Activated effector memory CD4-positive, alpha-beta T cell treated with anti-CD3 and anti-CD28 coated beads, Interleukin-2, amount 50 U/mL, for 16 hours (primary cell): ENCODE results near the gene AUNIP.

ENCODE experiments used
- DNase-seq: peaks from one replicate; pipeline ENCODE4 v3.0.0-alpha.2; 2020

AUNIP gene

GRCh38 chr1:25825605-25826004, 33.7 kb downstream of the AUNIP start:
- no peak for DNase-seq

GRCh38 chr1:25821630-25822091, 37.6 kb downstream of the AUNIP start:
- DNase-seq: no peak

DNA sequence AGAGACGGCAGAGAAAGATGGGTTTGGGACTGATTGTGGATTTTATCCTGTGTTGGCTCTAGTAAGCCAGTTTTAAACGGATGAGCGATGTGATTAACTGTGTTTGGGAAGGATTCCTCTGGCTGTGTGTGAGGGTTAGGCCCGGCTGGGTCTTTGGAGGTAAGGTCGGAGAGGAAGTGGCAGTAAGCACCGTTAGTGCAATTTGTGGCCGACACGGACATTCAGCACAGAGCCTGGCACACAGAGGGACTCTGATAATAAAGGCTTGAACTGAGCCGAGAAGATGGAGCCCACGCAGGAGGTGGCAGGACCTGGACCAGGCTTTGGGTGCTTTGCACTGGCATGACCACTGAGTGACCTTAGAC, 38.2 kb downstream of the AUNIP start:
- no peak for DNase-seq

DNA sequence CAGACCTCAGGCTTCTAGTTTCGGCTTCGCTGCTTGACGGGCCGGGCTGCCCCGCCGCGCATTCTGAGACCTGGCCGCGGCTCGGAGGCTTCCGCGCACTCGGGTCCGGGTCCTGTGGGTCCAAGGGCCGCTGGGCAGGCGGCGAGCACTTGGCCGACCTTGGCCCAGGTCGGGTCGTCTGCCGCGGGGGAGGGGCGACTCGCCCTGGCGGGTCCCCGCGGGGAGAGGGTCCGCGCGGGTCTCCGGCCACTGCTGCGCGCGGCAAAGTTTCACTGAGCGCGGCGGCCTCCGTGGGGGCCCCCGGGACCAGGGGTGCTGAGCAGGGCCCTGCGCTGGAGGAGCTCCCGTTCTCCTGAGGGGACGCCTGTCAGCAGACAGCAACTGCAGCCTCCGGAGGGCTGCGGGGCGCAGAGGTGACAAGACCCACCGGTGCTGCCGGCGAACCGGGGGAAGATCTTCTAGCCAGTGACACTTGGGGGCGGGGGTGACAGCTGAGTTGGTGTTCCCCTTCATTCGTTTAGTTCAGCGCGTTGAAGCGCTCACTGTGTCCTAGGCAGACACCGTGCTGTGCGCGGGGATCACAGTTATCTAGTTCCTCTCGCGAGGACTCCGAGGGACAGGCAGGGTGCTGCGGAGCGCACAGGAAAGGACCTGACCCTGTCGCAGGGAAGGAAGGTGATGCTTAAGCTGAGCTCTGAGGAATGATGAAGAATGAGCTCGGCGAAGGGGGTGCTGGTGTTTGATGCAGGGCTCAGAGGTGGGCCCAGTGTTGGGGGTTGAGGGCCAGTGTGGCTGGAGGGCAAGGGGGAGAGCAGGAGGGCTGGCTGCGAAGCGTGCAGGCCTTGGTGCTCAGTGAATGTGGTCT, 38.8 kb downstream of the AUNIP start:
- DNase-seq: peak; percentile 88

DNA sequence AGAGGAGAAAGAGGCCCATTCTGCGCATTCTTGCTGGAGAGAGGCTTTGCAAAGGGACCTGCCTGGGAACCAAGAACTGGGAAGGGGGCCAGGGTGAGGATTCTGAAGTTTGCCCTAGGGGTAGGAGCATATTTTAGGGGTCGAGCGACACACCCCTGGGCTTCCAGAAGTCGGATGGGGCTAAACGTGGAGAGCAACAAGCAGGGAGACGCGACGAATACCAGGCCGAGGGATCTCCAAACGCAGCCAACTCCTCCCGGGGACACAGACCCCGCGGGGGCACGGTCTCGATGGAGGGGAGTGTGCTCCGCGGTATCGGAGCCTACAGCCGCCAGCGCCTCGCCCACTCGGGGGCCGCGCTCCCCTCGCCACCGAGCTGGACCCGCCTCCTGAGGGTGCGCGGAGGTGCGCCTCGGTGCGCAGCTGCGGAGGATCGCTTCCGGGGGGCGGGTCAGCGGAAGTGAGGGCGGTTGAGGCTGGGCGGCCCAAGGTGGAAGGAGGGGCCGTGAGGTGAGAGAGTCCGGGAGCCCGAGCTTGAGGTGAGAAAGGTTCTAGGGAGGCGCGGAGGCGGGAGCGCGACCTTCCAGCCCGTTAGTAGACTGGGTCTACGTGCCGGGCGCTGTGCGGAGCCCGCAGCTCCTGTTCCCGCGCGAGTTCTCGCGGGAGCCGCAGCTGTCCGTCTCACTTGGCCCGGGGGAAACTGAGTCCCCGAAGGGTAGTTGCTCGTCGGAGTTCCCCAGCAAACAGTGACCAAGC, 39.6 kb downstream of the AUNIP start, which contains the start of gene MTFR1L:
TSS of gene MTFR1L (plus strand) at position 464 of the 756 bp plus-strand sequence. CDS start 3,151 bp downstream, outside the sequence.
- peak; percentile 98 for DNase-seq

DNA sequence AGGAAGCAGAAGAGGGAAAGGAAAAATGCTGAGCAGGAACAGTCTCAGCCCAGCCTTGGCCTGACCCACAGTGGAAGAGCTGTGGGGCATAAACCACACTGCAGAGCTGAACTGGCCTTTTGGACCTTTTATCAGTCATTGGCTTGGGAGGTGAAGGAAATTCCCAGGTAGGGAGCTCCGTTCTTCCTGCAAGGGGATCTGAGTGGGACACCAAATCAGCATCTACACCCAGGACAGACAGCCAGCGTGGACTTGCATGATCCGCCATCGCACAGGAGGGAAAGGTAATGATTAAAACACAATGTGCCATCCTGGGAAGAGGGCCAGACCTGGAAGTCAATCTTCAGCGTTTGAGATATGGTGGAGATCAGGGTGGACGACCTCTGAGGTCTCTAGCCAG, 40.7 kb downstream of the AUNIP start:
- DNase-seq: no peak

GRCh38 chr1:25817840-25818501, 41.3 kb downstream of the AUNIP start:
- no peak for DNase-seq

DNA sequence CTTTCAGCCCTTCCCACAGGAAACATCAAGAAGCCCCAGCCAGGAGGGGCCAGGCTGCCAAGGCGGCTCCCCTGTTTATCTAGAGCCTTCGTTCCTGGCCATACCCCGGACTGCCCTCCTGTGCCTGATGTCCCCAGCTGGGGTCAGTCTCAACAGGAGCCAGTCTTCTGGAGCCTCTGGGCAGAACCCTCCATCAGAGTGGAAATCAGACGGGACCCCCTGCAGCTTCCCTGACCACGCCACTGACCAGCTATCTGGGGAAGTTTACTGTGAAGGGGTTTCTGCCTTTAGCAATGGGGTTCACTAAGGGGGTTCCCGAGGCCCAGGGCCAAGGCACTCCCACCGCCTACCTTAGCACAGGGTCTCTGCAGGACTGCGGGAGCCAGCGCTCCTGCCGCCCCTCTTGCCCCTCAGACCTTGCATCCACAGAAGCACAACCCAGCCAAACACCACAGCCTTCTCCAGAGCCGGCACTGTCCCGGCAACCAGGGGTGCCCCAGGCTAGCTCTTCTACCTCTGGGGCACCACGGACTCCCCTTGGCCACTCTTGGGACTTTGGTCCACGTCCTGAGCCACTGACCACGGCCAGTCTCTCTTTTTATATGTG, 43.0 kb downstream of the AUNIP start:
- DNase-seq: no peak

DNA sequence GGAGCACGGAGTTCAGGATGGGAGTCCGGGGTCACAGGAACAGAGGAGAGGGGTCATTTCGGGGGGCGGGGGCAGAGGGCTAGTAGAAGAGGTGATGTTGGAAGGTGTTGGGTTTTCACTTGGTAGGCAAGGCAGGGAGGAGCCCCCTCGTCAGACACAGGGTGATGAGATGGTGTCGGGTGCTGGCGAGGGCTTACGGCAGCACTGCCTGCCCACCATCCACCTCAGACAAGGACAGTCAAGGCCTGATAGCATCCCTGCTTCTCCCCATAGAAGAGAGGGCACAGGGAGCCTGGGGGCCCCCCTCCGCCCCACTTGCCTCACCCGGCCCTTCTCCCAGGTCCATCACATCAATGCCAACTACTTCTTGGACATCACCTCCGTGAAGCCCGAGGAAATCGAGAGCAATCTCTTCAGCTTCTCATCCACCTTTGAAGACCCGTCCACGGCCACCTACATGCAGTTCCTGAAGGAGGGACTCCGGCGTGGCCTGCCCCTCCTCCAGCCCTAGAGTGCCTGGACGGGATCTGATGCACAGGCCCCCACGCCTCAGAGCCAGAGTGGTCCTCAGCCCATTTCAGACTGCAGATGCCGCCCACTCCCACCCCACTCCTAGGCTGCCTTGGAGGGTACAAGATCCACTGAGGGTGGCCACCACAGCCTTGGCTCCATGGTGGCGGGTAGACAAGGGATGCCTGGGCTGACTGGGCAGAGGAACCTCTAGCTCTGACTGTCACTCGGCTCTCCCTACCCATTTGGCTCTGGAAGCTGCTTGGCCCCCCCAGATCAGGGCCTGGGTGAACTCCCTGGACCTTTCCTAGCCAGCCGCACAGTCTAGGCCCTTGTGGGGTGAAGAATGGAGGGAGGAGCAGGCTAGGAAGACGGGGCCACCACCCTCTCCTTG, 43.8 kb downstream of the AUNIP start:
- peak; percentile 49 for DNase-seq

- peak; percentile 55 for DNase-seq
Observed at GRCh38 chr1:25814549-25815087, 44.6 kb downstream of the AUNIP start.

DNA sequence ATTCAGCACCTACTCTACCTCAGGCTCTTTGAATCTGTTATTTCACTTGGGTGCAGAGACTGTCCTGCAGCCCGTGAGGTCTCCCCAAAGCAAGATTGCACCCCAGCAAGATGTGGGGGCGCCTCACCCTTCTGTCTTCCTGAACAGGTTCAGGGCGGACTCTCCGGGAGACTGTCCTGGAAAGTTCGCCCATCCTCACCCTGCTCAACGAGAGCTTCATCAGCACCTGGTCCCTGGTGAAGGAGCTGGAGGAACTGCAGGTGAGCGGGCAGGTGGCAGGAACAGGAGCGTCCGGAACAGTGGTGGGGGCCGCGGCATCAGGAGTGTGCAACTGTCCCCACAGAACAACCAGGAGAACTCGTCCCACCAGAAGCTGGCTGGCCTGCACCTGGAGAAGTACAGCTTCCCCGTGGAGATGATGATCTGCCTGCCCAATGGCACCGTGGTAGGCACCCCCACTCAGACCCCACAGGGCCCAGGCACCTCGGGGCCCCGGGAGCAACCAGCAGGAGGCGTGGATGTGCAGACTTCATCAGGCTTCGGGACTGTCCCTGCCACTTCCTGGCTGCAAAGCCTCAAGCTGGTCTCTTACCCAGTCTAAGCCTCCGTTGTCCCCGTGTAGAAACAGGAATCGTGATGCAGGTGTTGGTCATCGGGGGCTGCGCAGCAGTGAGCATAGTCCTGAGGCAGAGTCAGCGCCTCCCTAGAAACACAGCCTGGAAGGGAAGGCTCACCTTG, 45.4 kb downstream of the AUNIP start:
- no peak for DNase-seq

DNA sequence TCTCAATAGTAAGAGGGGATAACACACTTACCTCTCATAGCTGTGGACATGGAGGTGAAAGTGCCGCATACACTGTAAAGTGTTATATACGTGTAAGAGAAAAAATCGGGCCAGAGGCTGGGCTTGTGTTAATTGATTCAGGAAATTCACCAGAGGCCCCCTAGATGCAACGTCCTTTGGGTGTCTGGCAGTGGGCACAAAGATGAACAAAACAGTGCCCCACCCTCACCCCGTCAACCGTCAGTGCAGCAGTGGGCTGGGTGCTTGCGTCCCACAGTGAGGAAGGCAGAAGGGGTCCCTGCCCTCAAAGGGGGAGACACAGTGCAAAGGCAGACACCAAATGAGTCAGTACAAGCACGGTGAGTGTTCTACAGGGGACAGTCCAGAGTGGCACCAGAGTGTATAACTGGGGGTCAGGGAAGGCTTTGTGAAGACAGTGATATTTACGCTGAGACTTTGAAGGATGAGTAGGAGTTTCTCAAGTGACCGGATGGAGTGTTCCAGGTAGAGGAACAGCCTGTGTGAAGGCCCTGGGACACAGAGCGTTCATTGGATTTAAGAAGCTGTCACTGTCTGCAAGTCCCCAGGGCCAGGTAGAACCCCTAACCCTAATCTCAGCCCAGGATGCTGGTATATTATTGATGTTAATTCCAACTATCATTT, 46.1 kb downstream of the AUNIP start:
- peak; percentile 49 for DNase-seq

DNA sequence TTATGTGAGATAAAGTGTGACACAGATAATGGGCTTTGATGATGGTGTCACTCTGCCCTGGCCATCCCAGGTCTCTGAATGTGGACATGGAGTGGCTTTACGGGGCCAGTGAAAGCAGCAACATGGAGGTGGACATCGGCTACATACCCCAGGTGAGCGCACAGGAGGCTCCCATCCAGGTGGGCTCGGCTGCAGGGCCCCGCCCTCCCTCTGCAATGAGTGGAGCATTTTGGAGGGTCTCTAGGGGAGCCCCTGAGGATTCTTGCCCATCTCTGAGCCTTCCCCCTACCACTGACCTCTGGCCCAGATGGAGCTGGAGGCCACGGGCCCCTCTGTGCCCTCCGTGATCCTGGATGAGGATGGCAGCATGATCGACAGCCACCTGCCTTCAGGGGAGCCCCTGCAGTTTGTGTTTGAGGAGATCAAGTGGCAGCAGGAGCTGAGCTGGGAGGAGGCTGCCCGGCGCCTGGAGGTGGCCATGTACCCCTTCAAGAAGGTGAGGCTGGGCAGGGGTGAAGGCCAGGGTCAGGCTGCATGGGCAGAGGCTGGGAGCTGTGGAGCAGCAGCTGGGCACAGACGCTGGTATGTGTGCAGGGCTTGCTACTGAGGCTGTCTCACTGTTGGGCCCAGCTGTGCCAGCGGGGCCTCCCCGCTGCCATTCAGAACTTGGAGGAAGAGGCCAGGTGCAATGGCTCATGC, 47.7 kb downstream of the AUNIP start:
- DNase-seq: peak; percentile 59

DNA sequence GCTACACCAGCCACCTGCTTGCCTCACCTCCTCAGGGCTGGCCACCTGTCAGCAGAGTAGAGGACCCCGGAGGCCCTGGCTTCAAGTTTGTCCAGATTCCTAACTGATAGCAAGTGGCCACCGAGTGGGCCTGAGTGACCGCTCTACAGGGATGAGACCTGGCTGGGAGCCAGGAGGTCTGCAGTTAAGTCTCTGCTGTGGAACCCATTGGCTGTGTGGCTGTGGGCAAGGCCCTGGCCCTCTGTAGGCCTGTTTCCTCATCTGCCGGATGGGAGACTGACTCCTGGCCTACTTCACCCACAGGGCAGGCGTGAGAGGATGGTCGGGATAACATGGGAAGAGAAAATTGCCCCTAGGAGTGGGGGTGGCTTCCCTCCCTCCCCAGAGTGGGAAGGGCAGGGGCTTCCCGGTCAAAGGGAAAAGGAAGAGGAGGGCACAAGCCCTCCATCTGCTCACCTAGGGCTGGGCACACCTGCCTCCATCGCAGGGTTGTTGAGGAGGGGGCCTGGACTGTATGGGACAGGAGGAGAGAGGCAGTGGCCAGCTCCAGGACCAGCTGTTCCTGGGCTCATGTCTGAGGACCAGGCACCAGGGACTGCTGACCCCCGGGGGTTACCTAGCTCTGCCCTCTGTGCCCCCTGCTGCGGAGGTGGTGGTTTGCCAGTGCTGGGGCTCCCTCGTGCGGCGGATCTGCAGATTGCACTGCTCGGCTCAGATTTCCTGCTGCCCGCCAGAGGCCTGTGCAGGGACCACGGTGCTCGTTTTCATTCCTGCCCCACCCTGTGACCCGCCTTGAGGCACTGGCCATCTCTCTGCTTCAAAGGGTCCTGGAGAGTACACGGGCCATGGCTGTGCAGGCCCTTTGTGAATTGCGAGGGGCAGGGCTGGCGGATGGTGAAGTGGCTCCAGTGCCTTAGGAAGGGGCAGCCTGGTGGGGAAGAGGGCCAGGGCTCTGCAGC, 48.6 kb downstream of the AUNIP start:
- peak; percentile 92 for DNase-seq

GRCh38 chr1:25809929-25810328, 49.3 kb downstream of the AUNIP start:
- no peak for DNase-seq

DNA sequence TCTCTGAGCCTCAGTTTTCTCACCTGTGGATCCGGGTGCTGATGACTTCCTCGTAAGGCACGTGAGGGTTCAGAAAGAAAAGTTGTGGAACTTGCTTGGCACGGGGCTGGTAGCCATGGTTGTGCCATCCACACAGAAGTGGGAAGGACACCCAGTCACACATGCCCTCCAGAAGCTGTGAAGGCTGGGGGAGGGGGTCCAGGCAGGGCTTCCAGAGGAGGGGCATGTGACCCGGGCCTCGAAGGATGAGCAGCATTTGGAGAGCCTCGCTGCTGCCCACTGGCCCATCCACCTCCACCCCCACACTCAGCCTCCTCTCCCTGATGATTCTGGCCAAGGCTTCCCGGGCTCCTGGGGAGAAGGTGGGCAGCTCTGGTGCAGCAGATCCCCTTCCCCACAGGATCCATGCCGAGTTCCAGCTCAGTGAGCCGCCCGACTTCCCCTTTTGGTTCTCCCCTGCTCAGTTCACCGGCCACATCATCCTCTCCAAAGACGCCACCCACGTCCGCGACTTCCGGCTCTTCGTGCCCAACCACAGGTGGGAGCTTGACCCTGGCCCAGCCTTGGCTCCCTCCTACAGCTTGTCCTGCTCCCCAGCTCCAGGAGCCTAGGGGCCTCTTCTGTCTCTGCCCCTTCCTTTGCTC, 49.9 kb downstream of the AUNIP start:
- no peak for DNase-seq

- DNase-seq: no peak
Observed at GRCh38 chr1:25808481-25809244, 50.6 kb downstream of the AUNIP start.
